CD4-positive, alpha-beta T cell treated with Interleukin-4 for 4 hours (primary cell): ENCODE results near the gene ZSCAN20.
A peak's percentile ranks its signal among the peaks of the same experiment; 100 is the strongest.

Source experiments
- DNase-seq: peaks from one replicate; pipeline ENCODE4 v3.0.0-alpha.2; 2020

ZSCAN20 gene

DNA sequence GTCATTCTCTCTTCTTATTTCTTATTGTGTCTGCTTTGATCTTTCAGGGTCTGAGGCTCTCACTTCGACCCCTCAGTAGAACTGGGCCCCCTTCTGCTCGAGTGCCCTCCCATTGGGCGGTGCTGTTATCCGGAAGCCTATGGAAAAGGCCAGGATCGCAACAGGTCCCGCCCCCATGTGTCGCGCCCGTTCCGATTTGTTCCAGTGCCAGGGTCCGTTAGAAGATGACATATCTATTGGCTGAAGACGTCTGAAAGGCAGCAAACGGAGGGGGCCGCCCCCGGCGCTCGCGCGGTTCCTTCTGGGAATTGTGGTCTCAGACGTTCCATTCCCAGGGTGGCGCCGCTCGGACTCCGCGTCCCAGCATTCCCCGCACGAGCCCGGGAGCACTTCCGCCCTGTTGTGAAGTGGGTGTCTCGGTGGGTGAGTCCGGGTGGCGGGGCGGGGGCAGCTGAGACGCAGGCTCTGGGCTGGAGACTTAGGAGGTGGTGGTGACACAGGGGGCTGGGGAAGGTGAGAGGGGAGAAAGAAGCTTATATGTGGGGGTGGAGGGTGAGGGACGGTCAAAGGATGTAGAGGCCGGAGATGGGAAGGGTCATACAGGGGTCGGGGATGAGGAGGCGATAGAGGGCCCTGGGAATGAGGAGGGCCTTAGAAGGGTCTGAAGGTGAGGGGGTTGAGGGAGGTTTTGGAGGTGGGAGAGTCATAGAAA is at the start of gene ZSCAN20:
ZSCAN20 (plus strand) TSS at position 377 of the 712 bp plus-strand sequence. CDS start 6,644 bp downstream, outside the sequence.
- peak; percentile 89 for DNase-seq

DNA sequence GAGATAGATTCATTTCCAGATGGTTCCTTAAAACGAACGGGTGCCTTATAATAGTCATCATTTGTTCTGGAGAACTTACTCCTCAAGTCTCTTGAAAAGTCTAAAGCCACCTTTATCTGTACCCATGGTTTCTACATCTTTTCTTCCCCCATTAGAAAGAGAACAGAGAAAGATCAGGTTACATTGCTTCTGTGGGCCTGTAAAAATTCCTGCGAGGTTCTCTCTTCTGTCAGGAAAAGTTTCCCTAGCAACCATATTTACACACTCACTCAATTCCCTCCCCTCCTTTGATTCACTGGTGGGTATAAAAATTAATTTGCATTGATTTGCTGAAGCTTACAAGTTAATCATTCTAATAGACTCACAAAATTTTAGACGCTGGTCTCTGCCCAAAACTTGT is 48.2 kb upstream of the ZSCAN20 start:
- no peak for DNase-seq

GRCh38 chr1:33424610-33425009 is 47.8 kb upstream of the ZSCAN20 start:
- DNase-seq: no peak

- no peak for DNase-seq
Measured at GRCh38 chr1:33425900-33426299, 46.5 kb upstream of the ZSCAN20 start.

- DNase-seq: no peak
Measured at GRCh38 chr1:33426916-33427315, 45.5 kb upstream of the ZSCAN20 start.

- DNase-seq: no peak
Measured at GRCh38 chr1:33428661-33429060, 43.8 kb upstream of the ZSCAN20 start.

DNA sequence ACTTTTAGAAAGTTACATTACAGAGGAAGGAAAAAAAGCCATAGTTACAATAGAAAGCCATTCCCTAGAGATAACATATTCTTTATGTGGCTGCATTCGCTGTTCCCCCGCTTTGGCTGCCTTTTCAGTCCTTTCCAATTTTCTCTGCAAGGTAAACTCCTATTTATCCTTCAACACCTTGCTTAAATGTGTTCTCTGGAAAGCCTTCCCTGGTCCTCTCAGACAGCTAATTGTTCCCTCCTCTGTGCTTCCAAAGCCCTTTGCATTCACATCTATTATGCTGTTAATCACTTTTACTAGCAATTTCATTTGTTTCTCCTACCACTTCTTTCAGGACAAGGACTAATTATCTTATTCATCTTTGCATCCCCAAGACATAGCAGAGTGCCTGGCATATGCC is 43.1 kb upstream of the ZSCAN20 start:
- no peak for DNase-seq

DNA sequence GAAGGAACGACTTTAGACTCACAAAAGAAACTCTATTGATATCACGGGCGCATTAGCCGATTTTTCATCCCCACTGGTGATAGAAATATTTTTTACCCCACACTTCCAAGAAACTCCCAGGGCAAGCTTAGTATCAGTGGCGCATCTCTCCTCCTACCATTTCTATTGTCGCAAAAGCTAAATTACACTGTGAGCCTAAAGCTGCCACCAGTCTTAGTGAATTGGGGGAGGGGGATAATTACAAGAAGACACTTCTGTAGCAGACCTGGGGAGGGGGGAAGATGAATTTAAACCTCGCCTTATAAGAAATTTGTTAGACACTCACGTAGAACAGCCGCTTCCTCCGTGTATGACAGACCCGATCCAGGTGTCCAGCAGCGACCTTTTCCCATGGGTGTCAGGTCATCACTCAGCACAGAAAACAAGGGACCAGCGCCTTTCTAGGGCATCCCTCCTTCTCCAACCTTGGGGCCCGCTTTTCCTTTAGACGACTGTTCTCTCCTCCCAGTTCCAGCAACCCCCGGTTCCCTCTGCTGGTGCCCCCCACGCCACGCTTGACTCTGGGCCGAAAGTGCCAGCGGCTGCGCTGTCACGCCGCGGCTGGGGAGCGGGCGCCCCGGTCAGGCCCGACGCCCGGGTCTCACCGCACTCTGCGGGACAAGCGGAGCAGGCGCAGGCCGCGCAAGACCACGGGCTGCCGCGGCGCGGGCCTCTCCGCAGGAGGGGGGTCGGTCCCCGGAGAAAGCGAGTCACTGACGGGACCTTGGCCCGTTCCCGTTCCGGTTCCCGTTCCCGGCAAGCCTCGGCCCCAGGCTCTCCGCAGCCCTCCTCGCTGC is 42.4 kb upstream of the ZSCAN20 start:
- no peak for DNase-seq

GRCh38 chr1:33430692-33431593 is 41.5 kb upstream of the ZSCAN20 start, which contains the start of gene PHC2:
TSS of gene PHC2 (minus strand) at chr1:33431095. CDS start at chr1:33375539, 55,556 bp downstream.
- DNase-seq: peak; percentile 92

DNA sequence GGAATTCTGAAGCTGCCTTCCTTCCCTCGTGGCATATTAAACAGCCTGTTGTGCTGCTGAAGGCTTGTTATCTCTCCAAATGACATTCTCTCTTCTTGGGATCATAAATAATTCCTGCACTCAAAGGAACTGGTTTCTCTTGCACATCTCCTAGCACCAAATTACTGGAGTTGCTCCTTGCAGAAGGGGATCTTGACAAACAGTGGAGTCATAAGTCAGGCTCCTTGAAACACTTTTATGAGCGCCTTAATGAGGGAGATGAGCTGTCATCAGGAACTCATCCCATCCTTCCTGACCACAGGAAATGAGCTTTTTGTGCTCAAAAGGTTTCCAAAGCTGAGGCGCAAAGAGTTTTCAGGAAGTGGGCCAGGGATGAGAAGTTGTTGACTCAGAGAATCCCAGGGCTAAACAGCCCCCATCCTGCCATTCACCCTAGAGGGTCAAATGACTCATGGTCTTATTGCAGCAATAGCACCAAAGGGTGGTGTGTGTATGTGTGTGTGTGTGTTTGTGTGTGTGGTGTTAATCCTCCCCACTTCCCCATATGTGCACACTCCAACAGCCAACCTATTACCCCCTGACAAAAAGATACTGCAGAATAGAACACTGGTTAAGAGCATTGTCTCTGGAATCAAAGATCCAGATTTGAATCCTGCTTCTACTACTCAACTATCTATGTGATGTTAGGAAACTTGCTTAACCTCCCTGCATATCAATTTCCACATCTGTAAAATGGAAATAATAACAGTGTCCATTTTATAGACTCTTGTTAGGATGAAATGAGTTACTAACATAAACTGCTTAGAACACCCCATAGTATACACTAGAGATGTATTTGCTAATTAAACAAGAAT is 38.7 kb upstream of the ZSCAN20 start:
- DNase-seq: peak; percentile 27

GRCh38 chr1:33434363-33434750 is 38.1 kb upstream of the ZSCAN20 start:
- DNase-seq: no peak

GRCh38 chr1:33435096-33435820 is 37.2 kb upstream of the ZSCAN20 start:
- DNase-seq: no peak

DNA sequence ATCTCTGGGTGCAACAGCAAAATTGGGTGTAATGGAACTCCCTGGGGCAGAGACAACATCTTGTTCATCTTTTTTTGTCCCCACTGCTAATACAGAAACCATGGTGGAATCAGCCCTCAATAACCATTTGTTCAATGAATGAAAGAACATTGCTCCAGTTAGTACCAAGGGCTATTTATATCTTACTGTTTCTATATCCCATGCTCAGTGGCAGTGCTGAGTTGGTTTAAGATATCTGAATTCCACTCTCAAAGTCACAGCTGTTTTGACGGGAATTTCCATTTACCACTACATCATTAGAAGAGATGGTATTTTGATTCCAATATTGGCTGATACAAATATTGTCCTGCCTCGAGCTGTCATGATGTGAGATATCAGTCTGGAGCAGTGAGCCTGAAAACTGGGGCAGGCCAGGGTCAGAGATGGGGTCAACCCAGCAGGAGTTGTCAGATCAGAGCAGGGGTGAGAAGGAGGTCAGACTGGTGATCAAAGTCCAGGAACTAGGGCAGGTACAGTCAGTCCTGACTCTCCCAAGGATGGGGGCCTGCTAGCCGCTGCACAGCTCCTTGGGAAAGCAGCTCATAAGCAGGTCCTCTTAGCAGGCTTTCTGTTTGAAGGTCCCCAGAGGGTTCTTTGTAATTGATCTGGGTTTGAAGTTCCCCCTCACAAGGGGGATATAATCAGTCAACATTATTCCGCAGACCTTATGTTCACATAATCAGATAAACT is 35.7 kb upstream of the ZSCAN20 start:
- no peak for DNase-seq

DNA sequence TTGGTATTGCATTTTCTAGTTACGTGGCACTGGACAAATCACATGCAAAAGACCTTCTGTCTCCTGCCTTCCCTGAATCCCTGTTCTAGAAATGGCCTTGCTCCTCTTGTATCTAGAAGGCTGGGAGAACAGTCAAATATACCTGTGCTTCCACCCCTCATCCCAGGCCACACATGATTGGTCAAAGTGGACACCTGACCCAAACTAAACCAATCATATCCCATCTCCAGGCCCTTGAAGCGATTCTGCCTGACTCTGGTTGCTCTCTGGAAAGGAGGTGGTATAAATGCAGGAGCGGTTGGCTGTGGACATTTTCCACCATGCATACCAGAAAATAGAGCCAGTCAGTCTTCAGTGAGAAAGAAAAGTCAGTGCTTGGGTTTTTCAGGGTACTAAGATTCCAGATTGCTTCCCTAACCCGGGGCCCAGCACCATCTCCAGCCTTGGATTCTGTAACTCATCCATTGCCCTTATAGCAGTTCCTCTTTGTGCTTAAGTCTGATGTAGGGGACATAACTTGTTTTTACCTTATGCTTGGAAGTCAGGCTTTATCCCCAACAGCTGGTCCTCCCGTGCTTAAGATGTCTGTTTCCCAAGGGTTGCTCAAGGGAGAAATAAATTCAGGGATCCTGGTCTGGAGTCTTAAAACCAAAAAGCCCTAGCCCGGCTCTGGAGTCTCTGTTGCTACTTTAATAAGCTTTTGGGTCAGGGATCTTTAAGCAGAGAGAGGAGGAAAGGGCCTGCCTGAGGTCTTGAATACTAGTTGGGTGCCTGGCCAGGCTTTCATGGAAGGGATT is 33.9 kb upstream of the ZSCAN20 start:
- DNase-seq: no peak

- no peak for DNase-seq
Measured at GRCh38 chr1:33439662-33440061, 32.8 kb upstream of the ZSCAN20 start.

DNA sequence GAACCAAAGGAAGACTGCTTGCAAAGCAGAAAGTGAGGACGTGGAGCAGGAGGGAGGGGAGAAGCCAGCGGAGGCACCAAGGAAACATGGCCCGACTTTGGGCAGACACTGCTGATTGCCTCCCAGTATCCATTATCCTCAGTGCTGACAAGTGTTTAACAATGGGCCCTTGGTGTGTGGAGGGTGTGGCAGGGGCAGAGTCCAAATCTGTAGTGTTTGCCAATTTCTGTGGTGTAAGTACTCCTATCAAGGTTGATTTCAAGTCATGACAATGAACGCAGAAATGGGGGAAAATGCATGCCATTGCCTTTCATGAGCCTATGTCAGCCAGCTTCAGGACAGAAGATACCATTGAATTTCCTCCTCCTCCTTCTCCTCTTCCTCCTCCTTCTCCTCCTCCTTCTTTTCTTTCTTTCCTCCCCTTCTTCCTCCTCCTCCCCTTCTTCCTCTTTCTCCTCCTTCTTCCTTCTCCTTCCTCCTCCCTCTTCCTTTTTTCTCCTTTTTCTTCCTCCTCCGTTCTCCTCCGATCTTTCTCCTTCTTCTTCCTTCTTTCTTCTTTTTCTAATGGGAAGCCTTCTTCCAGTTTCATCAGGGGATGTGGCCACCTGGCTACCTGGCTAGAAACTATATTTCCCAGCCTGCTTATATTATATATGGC is 31.2 kb upstream of the ZSCAN20 start:
- DNase-seq: no peak

DNA sequence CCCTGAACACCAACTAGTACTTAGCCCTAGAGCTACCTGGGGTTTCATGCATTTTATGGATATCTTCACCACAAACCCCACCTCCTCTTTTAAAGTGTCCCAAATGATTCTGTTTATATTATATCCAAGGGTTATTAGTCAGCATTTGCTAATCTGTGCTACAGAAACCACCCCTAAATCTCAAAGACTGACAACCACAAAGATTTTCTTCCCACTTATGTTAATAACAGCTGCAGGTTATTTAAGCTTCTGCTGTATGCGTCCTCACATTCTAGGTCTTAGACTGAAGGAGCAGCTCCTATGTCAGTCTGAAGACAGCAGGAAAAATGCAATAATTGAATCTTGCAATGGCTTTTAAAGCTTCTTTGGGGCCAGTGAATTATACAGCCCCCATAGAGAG is 30.3 kb upstream of the ZSCAN20 start:
- no peak for DNase-seq

DNA sequence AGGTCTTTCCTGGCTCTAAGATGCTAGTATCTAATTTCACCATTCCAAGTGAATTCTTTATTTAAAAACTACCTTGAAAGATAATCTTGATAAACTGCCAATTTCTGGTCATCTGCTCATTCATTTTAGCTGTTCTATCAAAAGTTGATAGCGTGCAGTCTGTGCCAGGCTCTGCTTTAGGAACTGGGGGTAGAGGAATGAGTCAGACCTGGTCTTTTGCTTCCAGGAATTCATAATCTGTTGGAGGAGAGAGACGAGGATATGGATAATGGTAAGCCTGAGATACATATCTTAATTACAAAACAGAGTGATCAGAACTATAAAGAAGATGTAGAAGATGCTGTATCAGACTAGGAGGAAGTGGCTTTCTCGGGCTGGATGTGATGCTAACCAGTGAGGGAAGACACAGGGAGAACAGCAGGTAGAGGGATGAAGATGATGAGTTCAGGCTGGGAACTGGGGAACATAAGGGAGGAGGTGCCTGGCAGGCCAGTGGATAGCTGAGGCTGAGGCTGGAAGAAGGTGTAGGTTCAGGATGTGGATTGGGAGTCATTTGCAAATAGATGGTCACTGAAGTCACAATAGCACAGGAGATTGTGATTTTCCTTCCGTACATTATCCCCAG is 29.3 kb upstream of the ZSCAN20 start:
- DNase-seq: no peak

DNA sequence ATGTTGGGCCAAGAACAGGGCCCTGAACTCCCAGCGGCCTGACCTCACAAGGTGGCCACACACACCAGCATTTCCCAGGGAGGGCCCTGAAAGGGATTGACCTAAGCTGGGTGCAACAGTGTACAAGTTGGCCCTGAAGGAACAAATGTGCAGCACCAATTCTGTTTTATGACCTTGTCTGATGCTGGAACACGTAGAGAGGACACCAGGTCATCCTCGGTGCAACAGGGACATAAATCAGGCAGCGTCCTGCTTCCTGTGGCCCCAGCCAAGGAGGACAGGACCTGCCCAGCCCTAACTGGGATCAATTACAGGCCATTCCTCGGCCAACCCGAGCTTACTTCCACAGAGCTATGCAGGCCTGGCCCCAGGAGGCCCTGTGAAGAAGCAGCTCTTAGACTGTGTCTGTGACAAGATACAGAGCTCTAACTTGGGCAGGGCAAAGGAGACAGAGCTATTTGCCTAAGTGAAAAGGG is 28.7 kb upstream of the ZSCAN20 start:
- no peak for DNase-seq
